Vagina (tissue), 2 donors: ENCODE measurements around the gene PMAIP1.

Source experiments
- POLR2A ChIP-seq, 2 donors: fragments of 450-650 bp; IDR thresholded peaks; one replicate each; pipeline ENCODE4 v1.6.1; 2017; ENCODE audit warnings: antibody characterized with exemption in 2 of 2, mild to moderate bottlenecking in 2 of 2, moderate library complexity in 2 of 2
- POLR2AphosphoS5 ChIP-seq, 2 donors: sonication (generic); formaldehyde crosslinking; IDR thresholded peaks; one replicate each; pipeline ENCODE4 v1.9.0; 2017; ENCODE audit warnings: antibody characterized with exemption in 2 of 2, mild to moderate bottlenecking in 2 of 2, low read depth in 1 of 2; ENCODE audit not compliant: insufficient read depth in 1 of 2
- TF ChIP-seq, protein P1 (sequence below), 3 experiments: fragments of 450-650 bp in 2 of 3; fragments of 200-600 bp in 1 of 3; sonication (generic) in 1 of 3; IDR thresholded peaks; one replicate each; pipeline ENCODE4 v1.5.1; 2017 to 2019; ENCODE audit warnings: antibody characterized with exemption in 3 of 3, mild to moderate bottlenecking in 2 of 3, moderate library complexity in 2 of 3

DNA sequence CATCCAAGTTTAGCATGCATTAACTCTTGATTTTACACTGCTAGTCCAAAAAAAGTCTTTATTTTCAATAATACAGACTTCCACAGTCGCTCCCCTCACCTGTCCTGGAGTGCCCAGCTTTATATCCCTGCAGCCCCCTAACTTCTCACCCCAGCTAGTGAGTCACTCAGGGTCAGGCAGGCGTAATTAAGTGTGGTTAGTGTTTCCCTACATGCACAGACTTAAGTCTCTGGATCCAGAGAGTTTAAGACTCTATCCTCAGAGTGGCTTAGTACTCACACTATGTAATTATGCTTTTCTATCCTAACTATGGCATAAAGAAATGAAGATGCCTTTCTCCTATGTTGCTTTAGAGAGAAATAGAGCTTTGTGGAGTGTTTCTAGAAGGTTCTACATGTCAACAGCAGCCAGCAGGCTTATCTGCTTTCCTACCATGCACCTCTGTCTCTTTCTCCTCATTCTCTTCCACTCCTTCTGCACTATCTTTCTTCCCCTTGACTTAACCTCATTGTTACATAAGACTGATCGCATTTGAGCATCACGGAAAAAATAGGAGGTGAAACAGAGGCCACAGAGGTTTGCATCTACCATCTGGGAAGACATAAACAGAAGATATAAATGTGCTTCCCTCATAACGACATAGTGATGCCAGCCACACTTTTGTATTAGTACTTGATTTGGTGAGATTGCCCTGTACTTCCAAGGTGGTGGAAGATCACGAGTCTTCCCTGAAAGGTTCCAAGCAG lies 34.4 kb upstream of the PMAIP1 start:
- TF ChIP-seq, protein P1, sequence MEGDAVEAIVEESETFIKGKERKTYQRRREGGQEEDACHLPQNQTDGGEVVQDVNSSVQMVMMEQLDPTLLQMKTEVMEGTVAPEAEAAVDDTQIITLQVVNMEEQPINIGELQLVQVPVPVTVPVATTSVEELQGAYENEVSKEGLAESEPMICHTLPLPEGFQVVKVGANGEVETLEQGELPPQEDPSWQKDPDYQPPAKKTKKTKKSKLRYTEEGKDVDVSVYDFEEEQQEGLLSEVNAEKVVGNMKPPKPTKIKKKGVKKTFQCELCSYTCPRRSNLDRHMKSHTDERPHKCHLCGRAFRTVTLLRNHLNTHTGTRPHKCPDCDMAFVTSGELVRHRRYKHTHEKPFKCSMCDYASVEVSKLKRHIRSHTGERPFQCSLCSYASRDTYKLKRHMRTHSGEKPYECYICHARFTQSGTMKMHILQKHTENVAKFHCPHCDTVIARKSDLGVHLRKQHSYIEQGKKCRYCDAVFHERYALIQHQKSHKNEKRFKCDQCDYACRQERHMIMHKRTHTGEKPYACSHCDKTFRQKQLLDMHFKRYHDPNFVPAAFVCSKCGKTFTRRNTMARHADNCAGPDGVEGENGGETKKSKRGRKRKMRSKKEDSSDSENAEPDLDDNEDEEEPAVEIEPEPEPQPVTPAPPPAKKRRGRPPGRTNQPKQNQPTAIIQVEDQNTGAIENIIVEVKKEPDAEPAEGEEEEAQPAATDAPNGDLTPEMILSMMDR (IDR thresholded peaks at IDR 0.05): no peak
- TF ChIP-seq POLR2A (IDR thresholded peaks at IDR 0.05) (no peak), POLR2AphosphoS5 (IDR thresholded peaks at IDR 0.05; ENCODE audit: insufficient read depth in 1 of 2, low read depth in 1 of 2) (no peak)
